ENCODE results near the gene TRIM62. TPM values are rescaled to one million over a fixed set of nuclear protein-coding genes. Genes with fewer than 3 reads are reported as not detected.
"Not testable (repeated sequence)": the region's sequence is repeated elsewhere in the genome, so short reads cannot be mapped to it uniquely, and the experiment has no call there.

Gene TRIM62
- polyA plus RNA-seq, 1 donor, result 7.5 TPM

DNA sequence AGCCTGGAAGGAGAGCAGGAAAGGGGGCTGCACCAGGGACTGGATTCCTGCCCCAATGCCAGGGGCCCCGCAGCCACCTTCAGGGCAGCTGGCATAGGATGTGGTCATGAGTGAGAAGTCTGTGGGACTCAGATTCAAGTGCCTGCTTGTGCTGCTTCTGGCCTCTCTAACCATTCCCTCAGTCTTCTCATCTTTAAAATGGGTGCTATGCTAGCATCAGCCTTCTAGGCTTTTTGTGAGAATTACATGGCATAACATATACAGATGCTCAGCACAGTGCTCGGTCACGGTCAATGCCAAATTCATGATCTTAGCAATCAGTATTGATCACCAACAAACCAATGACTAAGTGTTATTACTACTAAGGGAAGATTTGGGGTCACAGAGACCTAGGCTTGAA, 23.5 kb downstream of the TRIM62 start:
- no peak for DNase-seq

DNA sequence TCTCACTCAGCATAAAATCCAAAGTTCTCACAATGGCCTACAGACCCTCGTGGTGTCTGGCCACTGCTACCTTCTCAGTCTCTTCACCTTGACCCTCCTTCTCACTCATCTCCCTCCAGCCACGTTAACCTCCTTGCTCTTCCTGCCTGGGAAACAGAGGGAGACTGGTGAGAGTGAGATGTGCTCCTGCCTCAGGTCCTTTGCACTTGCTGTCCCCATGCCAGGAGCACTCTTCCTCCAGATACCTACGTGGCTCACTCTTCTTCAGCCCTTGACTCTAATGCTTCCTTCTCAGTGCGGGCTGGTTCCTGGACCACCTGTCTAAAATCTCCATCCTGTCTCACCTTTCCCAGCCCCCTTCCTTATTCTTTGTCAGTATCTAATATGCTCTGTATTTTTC, 24.7 kb downstream of the TRIM62 start:
- no peak for DNase-seq

DNA sequence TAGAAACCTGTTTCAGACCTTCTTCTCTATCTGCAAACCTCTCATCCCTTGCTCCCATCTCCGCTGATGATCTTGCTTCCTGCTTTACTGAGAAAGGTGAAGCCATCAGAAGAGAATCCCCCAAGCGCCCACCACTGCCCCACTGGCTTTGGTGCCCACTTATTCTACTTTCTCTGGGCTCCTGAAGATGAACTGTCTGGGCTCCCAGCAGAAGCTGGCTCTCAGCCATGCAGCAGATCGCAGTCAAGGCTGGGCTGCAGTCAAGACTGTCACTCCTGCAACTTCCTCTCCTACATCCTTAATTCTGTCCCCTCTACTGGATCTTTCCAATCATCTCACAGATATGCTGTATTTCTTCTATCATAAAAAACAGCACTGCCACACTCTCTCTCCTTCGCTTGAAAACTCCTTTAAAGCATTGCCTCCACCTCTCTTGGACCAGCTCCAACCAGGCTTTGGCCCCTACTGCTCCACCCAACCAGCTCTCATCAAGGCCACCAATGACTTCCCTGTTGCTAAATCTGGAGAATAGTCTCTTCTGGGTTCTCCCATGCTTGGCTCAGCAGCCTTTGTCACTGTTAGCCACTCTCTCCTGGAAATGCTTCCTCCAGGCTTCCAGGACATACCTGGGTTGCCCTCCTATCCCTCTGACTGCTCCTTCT, 25.8 kb downstream of the TRIM62 start:
- DNase-seq, result no peak

DNA sequence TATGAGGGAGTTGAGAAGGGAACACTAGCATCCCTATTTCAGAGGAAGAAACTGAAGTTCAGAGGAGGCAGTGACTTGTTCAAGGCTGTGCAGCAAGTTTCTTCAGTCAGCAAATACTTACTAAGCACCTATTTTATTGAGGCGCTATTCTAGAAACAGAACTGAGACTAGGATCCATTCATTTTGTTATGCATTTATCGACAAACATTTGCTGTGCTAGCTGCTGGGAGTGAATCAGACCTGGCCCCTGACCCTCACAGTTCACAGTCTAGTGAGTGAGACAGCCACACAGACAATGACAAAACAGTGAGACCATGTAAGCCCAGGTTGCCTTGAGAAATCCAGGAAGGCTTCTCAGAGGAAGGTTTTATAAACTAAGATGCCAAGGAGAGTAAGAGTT, 28.2 kb downstream of the TRIM62 start:
- DNase-seq, result no peak

DNA sequence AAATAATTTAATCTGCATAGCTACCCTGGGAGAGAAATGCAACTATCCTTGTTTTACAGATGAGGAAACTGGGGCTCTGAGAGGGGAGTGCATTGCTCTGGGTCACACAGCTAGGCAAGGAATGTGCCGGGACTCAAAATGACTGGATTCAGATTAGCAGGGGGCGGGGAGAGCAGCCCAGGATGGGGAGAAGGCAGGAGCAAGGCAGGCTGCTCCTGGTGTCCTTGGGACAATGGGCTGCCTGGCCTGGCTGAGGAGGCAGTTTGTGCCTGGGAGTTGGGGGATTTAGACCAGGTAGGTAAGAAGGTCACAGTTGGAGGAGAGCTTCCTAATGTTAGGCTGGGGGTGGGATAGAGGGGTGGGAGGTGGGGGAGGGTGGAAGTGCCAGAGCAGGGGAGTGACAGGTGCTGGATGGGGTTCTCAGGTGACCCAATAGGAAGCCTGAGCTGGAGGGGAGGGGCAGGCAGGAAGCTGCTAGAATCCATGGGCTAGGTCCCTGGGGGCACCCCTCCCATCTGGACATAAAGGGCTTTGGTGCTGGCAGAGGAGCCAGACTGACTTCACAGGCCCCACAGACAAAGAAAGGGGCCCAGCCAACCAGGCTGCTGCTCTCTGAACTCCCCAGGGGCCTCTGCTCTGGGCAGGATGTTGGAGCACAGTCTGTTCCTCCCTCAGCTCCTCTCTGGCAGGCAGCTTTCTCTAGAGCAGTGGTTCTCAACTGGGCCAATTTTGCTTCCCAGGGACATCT, 29.0 kb downstream of the TRIM62 start:
- no peak for DNase-seq

DNA sequence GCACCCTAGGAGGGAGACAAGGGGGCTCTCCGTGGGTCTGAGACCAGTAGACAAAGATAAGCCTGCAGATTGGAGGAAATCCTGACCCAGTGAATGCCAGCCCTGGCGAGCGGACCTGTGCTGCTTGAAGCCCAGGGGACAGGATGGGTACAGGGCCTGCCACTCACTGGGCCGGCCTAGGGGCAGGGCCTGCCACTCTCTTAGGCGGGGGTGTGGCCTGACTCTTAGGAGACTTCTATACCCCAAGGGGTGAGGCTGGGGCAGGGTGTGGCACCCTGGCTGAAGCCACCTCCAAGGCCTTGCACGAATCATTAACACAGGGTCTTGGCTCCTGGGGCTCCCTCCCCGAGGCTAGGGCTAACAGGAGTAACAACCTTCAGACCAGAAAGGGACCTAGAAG, 30.7 kb downstream of the TRIM62 start:
- no peak for DNase-seq

DNA sequence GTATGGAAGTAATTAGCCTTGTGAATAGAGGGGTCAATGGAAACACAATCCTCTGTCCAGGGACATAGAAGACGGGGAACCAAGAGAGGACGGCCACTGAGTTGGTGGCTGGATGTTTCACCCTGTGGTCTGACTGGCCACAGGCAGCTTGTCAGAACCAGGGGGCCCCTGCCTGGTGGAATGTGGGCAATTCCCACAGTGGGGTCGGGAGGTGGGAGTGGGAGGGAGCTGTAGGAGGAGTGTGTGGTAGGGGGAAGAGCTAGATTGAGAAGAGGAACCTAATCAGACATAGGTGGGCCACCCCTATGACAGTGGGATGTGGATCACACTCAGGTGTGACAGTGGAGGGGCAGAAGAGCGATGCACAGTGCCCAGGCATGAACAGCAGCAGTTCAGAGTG, 31.3 kb downstream of the TRIM62 start:
- DNase-seq, result no peak

DNA sequence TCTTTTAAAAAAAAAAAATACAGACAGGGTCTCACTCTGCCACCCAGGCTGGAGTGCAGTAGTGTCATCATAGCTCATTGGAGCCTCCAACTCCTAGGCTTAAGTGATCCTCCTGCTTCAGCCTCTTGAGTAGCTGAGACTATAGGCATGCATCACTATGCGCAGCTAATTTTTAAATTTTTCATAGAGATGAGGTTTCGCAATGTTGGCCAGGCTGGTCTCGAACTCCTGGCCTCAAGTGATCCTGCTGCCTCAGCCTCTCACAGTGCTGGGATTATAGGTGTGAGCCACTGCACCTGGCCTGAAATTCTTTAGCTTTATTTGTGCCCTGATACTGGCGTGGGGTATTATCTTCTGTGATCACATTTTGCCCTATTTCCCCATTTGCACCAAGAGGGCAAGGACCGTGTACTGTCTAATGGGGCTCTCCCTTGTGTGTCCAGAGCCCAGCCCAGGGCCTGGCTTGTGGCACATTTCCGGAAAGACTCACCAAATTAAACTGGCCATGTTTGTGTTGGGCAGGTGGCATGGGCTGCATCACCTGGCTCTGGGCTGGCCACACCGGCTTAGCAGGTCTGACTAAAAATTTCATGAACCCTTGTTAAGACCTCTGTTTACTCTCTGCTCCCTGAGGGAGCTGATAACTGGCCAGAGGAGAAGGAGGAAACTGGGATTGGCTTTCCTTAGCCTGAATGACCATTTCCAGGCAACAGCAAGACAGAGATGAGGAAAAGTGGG, 32.2 kb downstream of the TRIM62 start:
- DNase-seq, result no peak

DNA sequence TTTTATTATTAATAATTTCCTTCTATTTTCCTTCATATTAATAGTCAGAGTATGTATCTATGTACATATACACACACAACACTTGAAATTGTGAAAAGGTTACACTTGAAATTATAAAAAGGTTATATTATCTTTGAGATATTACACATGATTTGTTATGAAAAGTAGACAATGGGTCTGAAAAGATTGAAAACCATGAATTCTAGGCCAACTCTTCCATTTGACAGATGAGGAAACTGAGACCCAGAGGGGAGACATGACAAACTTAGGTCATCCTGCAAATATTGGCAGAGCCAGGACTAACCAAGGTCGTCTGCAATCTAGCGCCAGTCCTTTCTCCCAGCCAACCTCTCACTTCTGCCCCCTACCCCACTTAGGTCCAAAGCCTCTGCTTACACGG, 33.2 kb downstream of the TRIM62 start:
- DNase-seq, result no peak

DNA sequence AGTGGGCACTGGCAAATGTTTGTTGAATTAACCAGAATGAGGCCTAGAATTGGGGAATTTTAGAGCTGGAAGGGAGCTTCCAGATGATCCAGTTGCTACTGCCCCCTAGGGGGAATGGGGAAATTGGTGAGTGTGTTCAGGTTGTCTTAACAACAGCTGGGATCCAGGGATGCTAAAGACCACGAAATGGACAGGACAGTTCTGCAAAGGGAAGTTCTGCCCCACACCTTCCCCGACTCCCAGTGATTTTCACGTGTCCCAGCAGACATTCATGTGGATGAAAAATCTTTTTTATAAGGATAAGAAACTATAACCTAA, 33.9 kb downstream of the TRIM62 start:
- no peak for DNase-seq

DNA sequence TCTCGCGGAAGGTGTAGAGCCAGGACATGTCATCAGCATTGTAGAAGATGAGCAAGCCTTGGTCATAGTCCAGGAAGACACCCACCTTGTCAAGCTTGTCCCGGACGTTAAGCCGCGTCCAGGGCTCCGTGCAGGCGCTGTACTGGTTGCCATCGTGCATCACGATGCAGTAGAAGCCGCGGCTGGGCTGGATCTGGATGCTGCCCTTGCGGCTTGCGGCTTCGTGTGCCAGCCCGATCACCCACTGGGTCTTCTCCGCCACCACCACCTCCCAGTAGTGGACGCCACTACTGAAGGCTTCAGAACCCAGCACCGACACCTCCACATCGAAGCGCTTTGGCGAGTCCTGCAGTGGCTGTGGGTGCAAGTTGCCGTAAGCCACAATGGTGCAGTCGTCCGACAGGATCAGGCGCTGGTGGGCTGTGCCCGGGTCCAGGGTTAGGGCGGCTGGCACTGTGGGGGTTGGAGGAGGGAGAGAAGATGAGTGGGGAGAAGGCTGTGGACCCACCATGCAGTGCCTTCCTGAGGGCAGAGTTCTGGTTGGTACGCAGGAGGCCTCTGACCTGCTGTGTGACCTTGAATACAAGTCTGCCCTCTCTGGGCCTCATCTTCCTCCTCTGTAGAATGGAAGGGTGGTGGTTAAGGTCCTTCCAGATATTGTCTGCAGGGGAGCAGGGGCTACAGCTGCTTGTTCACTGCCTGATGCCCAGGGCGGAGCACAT, 34.4 kb downstream of the TRIM62 start:
- no peak for DNase-seq

DNA sequence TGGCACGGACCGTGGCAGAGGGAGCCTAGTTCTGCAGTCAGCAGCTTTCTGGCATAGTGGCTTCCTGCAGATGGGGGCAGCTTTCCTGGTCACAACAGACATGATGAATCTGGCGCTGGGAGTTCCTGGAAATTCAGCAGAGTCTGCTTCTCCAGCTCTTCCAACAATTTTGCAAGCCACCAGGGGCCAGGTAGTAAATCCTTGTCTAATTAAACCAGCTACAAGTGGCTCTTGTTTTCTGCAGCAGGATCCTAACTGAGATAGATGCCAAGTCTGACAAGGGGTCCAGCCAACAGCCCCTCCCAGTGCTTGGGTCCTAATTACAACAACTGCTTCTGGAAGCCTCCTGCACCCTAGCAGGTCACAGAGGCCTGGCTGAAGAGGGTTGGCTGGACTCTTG, 35.8 kb downstream of the TRIM62 start:
- no peak for DNase-seq

DNA sequence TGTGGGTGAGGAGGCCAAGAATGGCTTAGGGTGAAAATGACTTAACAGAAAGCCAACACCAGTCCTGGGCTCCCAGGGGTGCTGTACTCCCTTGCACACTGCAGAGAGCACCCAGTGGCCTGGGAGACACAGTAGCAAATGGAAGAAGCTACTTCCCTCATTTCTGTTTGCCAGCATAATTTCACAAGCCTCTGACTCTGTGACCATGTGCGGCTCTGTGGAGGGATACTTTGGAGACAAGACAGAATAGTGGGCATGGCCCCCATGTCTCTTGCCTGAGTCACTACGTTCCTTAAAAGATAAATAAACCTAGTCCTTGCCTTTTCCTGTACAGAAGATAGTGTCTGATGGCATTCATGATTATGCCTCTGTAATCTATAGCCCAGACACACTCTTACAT, 38.1 kb downstream of the TRIM62 start:
- DNase-seq, result no peak

DNA sequence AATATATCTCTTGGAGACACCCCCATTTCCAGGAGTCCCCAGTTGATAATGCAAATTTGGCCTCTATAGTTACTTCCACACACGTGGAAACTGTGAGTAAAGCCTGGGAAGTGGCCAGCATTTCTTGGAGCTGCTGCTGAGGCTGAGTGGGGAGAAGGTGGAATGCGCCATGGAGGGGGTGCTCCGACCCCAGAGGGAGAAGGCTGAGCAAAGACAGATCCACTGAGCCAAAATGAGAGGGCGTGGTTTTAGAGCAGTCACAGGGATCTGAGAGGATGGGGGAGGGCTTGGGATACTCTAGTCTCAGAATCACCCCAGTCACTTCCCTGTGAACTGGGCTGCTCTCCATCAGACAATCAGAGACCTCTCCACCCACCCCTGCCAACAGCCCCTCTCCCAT, 38.7 kb downstream of the TRIM62 start:
- DNase-seq, result peak; percentile 73

DNA sequence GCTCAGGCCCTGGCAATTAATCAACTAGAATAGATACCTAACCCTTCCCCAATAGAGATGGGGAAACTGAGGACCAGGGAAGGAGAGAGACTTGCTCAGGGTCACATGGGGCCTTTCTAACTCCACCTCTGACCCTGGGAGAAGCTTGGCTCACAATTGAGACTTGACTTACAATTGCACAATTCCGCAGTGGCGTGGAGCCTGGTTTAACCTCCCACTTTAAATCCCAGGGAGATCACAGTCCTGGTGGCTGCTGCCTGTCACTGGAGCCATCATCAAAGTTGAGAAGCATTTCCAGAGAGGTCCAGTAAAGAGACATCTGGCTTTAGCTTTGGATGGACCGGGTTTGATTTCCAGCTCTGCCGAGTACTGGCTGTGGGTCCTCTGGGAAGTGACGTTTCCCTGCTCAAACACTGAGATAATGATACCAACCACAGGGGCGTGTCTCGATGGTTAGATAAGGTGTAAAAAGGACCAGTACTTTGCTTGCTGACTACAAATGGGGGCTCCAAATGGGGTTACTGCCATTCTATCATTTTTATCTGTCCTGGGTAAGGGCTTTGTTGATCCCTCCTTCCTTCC, 39.3 kb downstream of the TRIM62 start:
- DNase-seq, result no peak

DNA sequence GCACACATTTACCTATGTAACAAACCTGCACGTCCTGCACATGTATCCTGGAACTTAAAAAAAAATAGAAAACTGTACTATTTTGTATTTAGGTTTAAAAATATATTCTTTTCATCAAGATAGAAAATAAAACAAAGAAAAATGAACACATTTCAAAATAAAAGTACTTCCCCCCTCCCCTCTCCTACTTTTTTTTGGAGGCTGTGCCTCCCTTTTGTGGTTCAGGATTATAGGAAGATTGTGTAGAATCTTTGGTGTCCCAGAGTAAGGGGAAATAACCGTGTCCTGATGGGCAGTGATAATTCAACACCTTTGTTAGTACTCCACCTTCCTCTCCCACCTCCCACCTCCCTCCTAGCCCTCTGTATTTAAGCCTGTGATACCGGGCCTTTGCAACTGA, 40.1 kb downstream of the TRIM62 start:
- DNase-seq, result no peak

DNA sequence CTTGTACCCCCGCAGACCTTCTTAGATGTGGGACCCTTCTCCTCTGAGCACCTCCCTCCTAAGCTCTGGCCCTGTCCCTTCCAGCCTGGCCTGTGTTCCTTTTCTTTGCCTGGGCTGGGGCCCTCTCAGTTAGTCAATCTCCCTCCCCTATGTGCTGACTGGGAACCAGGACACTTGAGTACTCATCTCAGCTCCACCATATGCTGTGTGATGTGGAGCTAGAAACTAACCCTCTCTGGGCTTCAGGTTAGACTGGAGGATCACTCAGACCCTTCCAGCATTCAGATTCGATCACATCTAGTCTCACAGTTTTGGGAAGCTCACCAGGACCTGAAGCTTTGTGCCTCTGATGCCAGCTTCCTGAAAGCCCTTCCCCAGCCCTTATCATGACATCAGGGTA, 40.6 kb downstream of the TRIM62 start:
- DNase-seq, result no peak

DNA sequence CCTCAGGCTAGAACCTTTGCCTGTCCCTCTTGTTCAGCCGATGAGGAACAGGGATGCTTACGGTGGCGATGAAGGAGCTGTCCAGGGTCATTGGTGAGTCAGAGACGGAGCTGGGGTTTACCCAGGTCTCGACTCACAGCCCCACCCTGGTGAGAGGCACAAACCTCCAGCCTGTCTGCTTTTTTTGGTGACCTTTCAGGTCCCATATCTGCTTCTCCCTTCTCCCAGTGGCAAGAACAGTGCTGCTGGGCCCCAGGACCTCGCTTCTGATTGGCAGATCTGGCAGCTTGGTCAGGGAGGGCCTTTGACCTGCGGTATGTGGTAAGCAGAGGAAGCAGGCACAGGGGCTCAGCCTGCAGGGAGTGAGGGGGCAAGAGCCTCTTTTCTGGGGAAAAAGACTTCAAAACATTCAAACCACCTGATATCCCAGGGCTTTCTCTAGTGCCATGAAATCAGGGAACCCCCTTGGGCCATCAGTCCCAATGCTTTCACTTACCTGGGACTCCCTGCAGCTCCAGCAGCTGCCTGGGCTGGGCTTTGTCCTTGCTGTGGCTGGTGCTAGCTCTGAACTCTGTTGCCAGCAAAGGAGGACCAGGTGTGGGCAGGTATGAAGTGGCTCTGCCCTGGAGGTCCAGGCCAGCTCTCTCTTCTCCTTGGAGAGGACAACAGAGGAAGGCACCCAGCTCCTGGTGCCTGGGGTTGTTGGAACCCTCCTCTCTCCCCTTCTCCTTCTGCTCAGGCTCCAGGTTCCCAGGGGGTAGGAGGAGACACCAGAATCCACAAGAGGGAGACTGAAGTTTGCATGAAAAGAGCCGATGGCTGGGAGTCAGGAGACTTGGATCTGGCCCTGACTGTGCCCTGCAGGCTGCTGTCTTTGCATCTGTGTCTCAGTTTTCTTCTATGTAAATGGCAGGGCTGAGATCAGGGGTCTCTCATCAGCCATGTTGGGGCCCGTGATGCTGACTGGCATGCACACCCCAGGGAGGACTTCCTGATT, 41.4 kb downstream of the TRIM62 start:
- no peak for DNase-seq

DNA sequence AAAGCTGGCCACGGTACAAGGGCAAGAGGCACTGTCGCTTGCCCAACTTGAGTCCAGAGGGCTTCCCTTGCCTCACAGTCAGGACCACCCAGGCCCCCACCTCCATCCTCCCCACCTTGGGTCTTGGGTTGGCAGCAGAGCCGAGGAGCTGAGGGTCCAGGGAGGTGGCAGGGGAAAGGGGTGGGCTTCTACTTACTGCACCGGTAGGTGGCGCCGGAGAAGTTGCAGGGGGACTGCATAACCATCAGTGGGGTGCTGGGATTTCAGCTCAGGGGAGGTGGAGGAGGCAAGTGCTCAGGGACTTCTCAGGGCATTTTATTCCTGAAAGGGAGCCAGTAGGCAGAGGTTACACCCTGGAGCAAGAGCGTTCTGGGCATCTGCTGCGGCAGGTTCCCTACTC, 44.0 kb downstream of the TRIM62 start:
- DNase-seq, result no peak

DNA sequence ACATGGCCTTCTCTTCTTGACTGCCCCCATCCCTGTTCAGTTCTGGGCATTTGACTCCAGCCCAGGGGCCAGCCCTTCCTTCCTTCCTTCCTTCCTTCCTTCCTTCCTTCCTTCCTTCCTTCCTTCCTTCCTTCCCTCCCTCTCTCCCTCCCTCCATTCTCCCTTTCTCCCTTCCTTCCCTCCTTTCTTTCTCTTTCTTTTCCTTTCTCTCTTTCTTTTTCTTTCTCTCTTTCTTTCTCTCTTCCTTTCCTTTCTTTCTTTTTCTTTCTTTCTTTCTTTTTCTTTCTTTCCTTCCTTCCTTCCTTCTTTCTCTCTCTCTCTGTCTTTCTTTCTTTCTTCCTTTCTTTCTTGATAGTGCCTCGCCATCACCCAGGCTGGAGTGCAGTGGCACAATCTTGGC, 45.8 kb downstream of the TRIM62 start:
- DNase-seq, result not testable (repeated sequence)

DNA sequence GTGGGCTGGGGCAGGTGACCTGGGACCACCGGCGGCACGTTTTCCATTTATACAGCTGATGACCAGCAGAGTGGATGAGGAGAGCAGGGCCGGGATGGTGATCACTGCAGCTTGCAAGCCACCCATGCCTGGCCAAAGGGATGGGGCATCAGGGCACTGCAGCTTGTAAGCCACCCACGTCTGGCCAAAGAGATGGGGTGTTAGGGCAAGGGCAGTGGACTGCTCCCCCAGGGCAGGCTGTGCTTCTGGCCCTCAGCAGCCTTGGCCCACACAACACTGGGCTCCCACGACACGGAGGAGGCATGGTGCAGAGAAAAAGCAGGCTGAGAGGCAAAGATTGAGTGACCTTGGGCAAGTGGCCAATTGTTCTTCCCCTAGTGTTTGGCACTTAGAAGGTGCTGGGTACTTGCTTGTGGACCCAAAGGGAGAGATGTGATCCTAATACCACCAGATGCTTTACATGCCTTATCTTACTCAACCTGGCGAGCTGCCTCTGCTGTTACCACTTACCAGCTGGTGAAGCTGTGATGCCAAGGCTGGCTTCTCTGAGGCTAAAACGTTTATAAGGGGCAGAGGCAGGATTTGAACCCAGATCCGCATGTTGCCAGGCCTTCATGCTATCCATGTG, 48.3 kb downstream of the TRIM62 start:
- DNase-seq, result no peak

All from hindlimb muscle (tissue), 1 donor.